ENCODE measurements around the gene CNP. TPM values are rescaled to one million over a fixed set of nuclear protein-coding genes. Genes with fewer than 3 reads are reported as not detected.

CNP gene
- total RNA-seq, 1 experiment from 2014 or later, result 144 TPM

- DNase-seq, result no peak
- intact Hi-C loops (cut with micrococcal nuclease; ENCODE audit: unreplicated experiment), result no loop called here
- no peak overlapping the region for H3K27ac Mint-ChIP-seq (ENCODE audit: unreplicated experiment)
- no peak overlapping the region for H3K4me3 Mint-ChIP-seq (ENCODE audit: low read depth, unreplicated experiment)
- H3K36me3 Mint-ChIP-seq (ENCODE audit: insufficient read depth, unreplicated experiment), result peaks cover 98% of the 10 kb centered on the region
- no peak for TF ChIP-seq CTCF (IDR thresholded peaks at IDR 0.05; ENCODE audit: unreplicated experiment)
- no peaks in the 10 kb centered on the region for H3K27me3 Mint-ChIP-seq (ENCODE audit: unreplicated experiment)
- peaks cover 17% of the 10 kb centered on the region for H3K4me1 Mint-ChIP-seq (ENCODE audit: low read depth, unreplicated experiment)
- no TSS peak for BruUV-seq (replicated peaks)
- CTCF ChIA-PET, result no interaction called here
- no peaks in the 10 kb centered on the region for H3K9me3 Mint-ChIP-seq (ENCODE audit: low read depth, unreplicated experiment)
Observed at GRCh38 chr17:41987642-41988041, 21.0 kb downstream of the CNP start.

GRCh38 chr17:41988418-41988817 is 21.8 kb downstream of the CNP start:
- BruUV-seq (replicated peaks), result no TSS peak
- no peak overlapping the region for H3K27ac Mint-ChIP-seq (ENCODE audit: unreplicated experiment)
- intact Hi-C loops (cut with micrococcal nuclease; ENCODE audit: unreplicated experiment), result no loop called here
- CTCF ChIA-PET, result no interaction called here
- H3K36me3 Mint-ChIP-seq (ENCODE audit: insufficient read depth, unreplicated experiment), result peaks cover 98% of the 10 kb centered on the region
- no peaks in the 10 kb centered on the region for H3K27me3 Mint-ChIP-seq (ENCODE audit: unreplicated experiment)
- peaks cover 17% of the 10 kb centered on the region for H3K4me1 Mint-ChIP-seq (ENCODE audit: low read depth, unreplicated experiment)
- no peak for DNase-seq
- TF ChIP-seq CTCF (IDR thresholded peaks at IDR 0.05; ENCODE audit: unreplicated experiment), result no peak
- no peaks in the 10 kb centered on the region for H3K9me3 Mint-ChIP-seq (ENCODE audit: low read depth, unreplicated experiment)
- no peak overlapping the region for H3K4me3 Mint-ChIP-seq (ENCODE audit: low read depth, unreplicated experiment)

GRCh38 chr17:41989702-41990419 is 23.3 kb downstream of the CNP start:
- H3K4me1 Mint-ChIP-seq (ENCODE audit: low read depth, unreplicated experiment), result peaks cover 17% of the 10 kb centered on the region
- H3K36me3 Mint-ChIP-seq (ENCODE audit: insufficient read depth, unreplicated experiment), result peaks cover 98% of the 10 kb centered on the region
- no TSS peak for BruUV-seq (replicated peaks)
- no peak for TF ChIP-seq CTCF (IDR thresholded peaks at IDR 0.05; ENCODE audit: unreplicated experiment)
- H3K4me3 Mint-ChIP-seq (ENCODE audit: low read depth, unreplicated experiment), result no peak overlapping the region
- H3K27me3 Mint-ChIP-seq (ENCODE audit: unreplicated experiment), result no peaks in the 10 kb centered on the region
- H3K9me3 Mint-ChIP-seq (ENCODE audit: low read depth, unreplicated experiment), result no peaks in the 10 kb centered on the region
- no peak overlapping the region for H3K27ac Mint-ChIP-seq (ENCODE audit: unreplicated experiment)
- intact Hi-C loops (cut with micrococcal nuclease; ENCODE audit: unreplicated experiment), result no loop called here
- DNase-seq, result no peak
- CTCF ChIA-PET, result interaction anchor here (0.9 to 1.3 kb wide), 4 partner anchors 11 to 27 kb away, joined by 3 to 5 read pairs (median 3); partner anchors contain the start of gene DNAJC7

- TF ChIP-seq CTCF (IDR thresholded peaks at IDR 0.05; ENCODE audit: unreplicated experiment), result no peak
- H3K9me3 Mint-ChIP-seq (ENCODE audit: low read depth, unreplicated experiment), result no peaks in the 10 kb centered on the region
- H3K27ac Mint-ChIP-seq (ENCODE audit: unreplicated experiment), result no peak overlapping the region
- peaks cover 95% of the 10 kb centered on the region for H3K36me3 Mint-ChIP-seq (ENCODE audit: insufficient read depth, unreplicated experiment)
- no peaks in the 10 kb centered on the region for H3K27me3 Mint-ChIP-seq (ENCODE audit: unreplicated experiment)
- CTCF ChIA-PET, result no interaction called here
- H3K4me3 Mint-ChIP-seq (ENCODE audit: low read depth, unreplicated experiment), result no peak overlapping the region
- peaks cover 17% of the 10 kb centered on the region for H3K4me1 Mint-ChIP-seq (ENCODE audit: low read depth, unreplicated experiment)
- DNase-seq, result no peak
- intact Hi-C loops (cut with micrococcal nuclease; ENCODE audit: unreplicated experiment), result no loop called here
- no TSS peak for BruUV-seq (replicated peaks)
Observed at GRCh38 chr17:41992576-41992975, 26.0 kb downstream of the CNP start.

Data from Calu3 (cell line).